ENCODE data around the gene CYP26C1.

The CYP26C1 gene

DNA sequence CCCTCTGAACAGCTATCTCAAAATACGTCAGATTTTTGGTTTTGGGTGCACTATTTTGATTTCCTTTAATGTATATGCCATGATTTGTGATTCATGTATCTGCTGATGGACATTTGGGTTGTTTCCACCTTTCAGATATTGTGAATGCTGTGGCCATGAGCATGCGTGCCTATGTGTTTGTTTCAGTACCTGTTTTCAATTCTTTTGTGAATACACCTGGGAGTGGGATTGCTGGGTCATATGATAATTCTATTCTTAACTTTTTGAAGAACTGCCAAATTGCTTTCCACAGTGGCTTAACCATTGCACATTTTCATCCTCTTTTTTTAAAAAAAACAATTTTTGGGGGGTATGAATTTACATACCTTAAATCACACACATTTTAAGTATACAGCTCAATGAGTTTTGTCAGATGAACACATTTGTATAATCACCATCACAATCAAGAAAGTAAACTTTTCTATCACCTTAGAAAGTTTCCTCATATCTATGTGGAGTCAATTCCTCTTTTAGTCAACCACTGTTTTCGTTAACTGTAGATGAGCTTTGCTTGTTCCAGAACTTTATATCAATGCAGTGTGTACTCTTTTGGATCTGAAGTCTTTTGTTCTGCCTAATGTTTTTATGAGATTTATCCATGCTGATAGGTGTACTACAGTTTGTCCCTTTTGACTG is 50.0 kb downstream of the CYP26C1 start:
- no peak for FAIRE-seq
- DNase-seq (ENCODE audit: low spot score) = no peak

DNA sequence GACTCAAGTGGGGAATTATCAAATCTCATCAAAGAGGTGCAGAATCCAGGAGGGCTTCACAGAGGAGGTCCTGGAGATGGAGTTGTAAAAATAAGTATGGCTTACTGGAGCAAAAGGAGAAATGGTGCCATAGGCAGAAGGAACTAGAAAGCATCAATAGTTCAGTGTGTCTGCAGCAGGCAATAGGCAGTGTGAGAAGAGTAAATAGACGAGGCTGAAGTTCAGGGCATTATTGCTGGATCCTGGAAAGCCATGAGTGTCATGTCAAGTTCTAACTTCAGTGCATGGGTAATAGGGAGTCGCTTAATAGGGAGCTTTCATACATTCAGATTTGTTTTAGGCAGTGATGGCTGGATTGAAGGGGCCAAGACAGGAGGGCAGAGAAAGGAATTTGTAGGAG is 52.4 kb downstream of the CYP26C1 start:
- no peak for FAIRE-seq
- DNase-seq (ENCODE audit: low spot score) = no peak

DNA sequence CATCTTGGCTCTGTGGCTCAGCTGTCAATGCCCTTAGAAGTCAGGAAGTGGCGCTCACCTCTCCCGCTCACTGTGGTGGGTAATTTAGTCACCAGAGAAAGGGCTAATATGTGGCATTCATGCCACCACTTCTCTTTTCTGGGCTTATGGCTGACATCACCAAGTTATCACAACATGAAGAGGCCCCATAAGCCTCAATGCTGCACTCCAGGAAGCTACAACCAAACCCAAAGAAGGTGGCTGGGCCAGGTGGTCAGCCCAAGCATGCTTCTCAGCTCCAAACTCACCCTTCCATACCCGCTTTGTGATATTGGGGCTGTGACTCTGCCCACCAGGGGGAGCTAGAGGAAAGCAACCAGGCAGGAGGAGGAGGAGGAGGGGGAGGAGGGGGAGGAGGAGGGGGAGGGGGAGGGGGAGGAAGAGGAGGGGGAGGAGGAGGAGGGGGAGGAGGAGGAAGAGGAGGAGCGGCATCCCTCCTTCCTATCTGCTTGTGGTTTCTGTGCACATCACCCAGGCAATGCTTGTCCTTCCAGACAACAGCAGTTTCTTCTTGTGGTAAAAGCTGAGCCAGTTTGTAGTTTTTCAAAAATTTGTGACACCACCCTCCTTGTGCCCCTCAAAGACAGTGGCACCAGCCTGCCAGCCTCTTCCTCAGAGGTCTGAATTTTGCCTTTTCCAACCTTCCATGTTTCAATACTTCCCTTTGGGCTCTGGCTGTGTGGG is 55.2 kb downstream of the CYP26C1 start:
- FAIRE-seq (no peak), DNase-seq (ENCODE audit: low spot score) (no peak)

Measured in RCC 7860 (cell line).